Stimulated activated CD8-positive, alpha-beta memory T cell treated with anti-CD3 and anti-CD28 coated beads, Interleukin-12 subunit alpha, Interleukin-12 subunit beta, amount 100 ng/mL, for 4 hours (primary cell): ENCODE results near the gene GNMT.
"Not testable (repeated sequence)": the region's sequence is repeated elsewhere in the genome, so short reads cannot be mapped to it uniquely, and the experiment has no call there.

Experiments used
- DNase-seq: peaks from one replicate; pipeline ENCODE4 v3.0.0-alpha.2; 2020; ENCODE audit warnings: low read depth

The GNMT gene

GRCh38 chr6:42978487-42978838, 17.9 kb downstream of the GNMT start:
- no peak for DNase-seq

- peak; percentile 84 for DNase-seq
Observed at GRCh38 chr6:42978839-42979522, 18.4 kb downstream of the GNMT start, which contains the start of gene PEX6. PEX6 (minus strand) TSS chr6:42979181; CDS start chr6:42979150, 31 bp downstream.

- DNase-seq, result no peak
Observed at GRCh38 chr6:42979523-42980177, 19.1 kb downstream of the GNMT start.

- no peak for DNase-seq
Observed at GRCh38 chr6:42981836-42982235, 21.3 kb downstream of the GNMT start.

GRCh38 chr6:42984001-42984923, 23.7 kb downstream of the GNMT start, which contains the start of gene PPP2R5D:
PPP2R5D (plus strand) TSS chr6:42984570; CDS start chr6:42984678, 108 bp downstream.
- DNase-seq, result peak; percentile 90

- no peak for DNase-seq
Observed at GRCh38 chr6:42984924-42985475, 24.4 kb downstream of the GNMT start.

GRCh38 chr6:42987533-42988451, 27.2 kb downstream of the GNMT start:
- no peak for DNase-seq

- no peak for DNase-seq
Observed at GRCh38 chr6:42988486-42989020, 28.0 kb downstream of the GNMT start.

- no peak for DNase-seq
Observed at GRCh38 chr6:42989923-42990322, 29.4 kb downstream of the GNMT start.

- no peak for DNase-seq
Observed at GRCh38 chr6:42993445-42993844, 32.9 kb downstream of the GNMT start.

GRCh38 chr6:42996513-42996912, 36.0 kb downstream of the GNMT start:
- DNase-seq, result no peak

- not testable (repeated sequence) for DNase-seq
Observed at GRCh38 chr6:42998205-42998604, 37.7 kb downstream of the GNMT start.

- no peak for DNase-seq
Observed at GRCh38 chr6:43001843-43002242, 41.3 kb downstream of the GNMT start.

GRCh38 chr6:43005844-43006243, 45.3 kb downstream of the GNMT start:
- no peak for DNase-seq

GRCh38 chr6:43006251-43006650, 45.7 kb downstream of the GNMT start:
- DNase-seq, result no peak

GRCh38 chr6:43007126-43007525, 46.6 kb downstream of the GNMT start:
- DNase-seq, result no peak

GRCh38 chr6:43009124-43009523, 48.6 kb downstream of the GNMT start:
- DNase-seq, result no peak

- DNase-seq, result no peak
Observed at GRCh38 chr6:43011207-43011606, 50.7 kb downstream of the GNMT start.

- DNase-seq, result no peak
Observed at GRCh38 chr6:43012364-43012763, 51.8 kb downstream of the GNMT start.

- no peak for DNase-seq
Observed at GRCh38 chr6:43013097-43013842, 52.7 kb downstream of the GNMT start.
